ENCODE data around the gene HHIPL1.

HHIPL1 gene

DNA sequence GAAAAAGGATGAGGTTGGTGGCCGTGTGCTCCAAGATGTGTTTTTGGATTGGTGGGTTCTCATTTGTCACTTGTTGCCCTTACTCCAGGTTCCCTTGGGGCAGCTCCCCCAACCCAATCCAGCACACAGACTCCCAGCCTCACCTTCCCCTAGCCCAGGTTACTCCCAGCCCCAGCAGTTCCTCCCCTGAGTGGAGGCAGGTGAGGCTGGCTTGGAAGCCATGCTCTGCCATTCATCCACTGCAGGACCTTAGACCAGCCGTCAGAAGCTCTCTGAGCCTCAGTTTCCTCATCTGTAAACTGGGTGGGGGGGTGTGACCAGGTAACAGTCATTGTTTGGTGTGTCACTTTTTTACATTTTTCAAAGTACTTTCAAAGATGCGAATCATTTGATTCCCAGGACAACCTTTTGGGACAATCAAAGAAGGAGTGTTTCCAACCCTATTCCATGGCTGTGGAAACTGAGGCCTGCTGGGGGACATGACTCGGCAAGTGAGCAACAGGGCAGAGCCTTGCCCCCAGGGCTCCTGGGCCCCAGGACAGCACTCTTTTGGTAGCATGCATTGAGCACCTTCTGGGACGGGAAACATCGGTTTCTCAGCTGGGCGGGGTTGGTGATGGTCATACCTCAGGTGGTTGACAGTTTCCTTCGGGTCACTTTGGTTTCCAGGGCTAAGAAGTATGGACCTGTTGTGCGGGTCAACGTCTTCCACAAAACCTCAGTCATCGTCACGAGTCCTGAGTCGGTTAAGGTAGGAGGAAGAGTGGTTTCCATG lies 46.4 kb downstream of the HHIPL1 start:
- no peak for DNase-seq

DNA sequence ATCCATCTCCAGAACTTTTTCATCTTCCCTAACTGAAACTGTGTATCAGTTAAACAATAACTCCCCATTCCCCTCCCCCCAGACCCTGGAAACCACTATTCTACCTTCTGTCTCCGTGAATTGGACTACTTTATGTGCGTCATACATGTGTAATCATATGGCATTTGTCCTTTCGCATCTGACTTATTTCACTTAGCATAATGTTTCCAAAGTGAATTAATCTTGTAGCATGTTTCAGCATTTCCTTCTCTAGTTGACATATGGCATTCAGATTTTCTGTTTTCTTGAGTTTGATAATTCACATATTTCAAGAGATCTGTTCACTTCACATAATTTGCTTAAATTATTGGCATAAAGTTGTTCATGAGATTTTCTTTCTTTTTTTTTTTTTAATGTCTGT lies 49.0 kb downstream of the HHIPL1 start:
- DNase-seq, result no peak

DNA sequence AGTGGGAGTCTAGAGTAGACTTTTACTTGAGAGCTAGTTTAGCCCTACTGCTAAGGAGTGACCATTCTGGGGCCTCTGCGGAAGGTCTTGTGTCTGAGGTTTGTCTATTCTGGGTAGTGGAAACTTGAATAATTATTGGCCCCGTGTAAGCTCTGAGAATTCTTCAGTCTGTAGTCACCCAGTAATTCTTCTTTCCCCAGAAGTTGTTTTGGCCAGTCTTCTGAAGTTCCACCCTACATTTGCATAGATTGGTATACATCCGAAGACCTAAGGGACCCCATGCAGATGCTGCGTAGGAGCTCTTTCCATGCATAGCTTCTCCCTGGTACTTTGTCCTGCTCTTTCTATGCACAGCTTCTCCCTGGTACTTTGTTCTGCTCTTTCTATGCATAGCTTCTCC lies 52.0 kb downstream of the HHIPL1 start:
- no peak for DNase-seq

DNA sequence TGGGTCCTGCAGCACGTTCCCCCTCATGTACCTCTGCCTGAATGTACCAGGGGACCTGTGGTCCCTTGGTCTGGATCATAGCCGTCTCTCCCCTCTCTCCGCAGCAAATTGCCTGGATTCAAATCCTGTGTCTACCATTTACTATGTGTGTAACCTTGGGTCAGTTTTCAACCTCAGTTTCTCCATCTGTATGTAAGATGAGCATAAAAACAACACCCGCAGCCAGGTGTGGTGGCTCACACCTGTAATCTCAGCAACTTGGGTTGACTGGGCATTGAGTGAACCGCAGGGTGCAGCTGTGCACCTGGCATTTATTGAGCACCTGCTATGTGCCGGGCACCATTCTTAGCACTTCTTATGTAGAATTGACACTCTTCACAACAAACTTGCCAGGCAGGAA lies 53.3 kb downstream of the HHIPL1 start:
- no peak for DNase-seq

- DNase-seq, result no peak
Measured at GRCh38 chr14:99698642-99699041, 53.7 kb downstream of the HHIPL1 start.

- no peak for DNase-seq
Measured at GRCh38 chr14:99699085-99699760, 54.3 kb downstream of the HHIPL1 start.

DNA sequence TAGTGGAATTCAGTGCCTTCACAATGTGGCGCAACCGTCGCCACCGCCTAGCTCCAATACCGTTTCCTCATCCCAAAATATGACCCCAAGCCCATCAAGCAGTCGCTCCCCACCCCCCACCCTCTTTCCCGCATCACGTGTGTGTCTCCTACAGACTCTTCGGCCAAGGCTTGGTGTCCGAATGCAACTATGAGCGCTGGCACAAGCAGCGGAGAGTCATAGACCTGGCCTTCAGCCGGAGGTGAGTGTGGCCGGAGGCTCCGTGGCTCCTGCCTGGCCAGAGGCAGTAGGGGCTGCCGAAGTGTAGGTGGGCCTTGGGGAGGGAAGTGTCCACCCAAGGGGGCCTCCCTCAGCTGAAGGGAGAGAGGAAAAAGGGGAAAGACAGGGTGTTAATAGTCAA lies 54.9 kb downstream of the HHIPL1 start:
- no peak for DNase-seq

DNA sequence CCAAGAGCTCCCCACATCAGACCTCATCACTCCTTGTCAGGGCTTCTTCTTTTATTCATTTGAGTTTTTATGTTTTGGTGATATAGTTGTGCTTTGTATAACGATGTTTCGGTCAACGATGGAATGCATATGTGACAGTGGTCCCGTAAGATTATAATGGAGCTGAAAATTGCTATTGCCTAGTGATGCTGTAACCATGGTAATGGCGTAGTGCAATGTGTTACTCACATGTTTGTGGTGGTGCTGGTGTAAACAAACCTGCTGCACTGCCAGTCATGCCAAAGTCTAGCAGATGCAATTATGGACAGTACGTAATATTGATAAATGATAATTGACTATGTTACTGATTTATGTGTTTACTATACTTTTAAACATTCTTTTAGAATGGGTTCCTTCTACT lies 55.5 kb downstream of the HHIPL1 start:
- DNase-seq, result no peak

- no peak for DNase-seq
Measured at GRCh38 chr14:99701260-99701659, 56.3 kb downstream of the HHIPL1 start.

GRCh38 chr14:99702115-99702514 lies 57.2 kb downstream of the HHIPL1 start:
- DNase-seq, result no peak

DNA sequence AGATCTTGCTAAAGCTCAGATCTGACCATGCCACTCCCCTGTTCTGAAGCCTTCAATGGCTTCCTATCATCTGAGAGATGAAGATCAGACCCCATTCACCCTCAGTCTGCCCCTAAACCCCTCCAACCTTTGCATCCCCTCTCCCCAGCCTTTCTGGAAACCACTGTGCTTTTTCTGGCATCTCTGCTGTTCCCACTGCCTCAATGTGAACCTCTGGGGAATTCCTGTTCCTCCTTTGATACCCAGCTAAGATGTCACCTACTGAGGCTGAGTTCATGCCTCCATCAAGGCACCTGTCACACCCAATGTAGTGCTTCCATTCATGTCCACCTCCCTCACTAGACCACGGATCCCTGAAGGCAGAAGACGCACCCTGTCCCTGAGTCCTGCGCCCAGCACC lies 58.5 kb downstream of the HHIPL1 start:
- no peak for DNase-seq

GRCh38 chr14:99704037-99704436 lies 59.1 kb downstream of the HHIPL1 start:
- DNase-seq, result no peak

DNA sequence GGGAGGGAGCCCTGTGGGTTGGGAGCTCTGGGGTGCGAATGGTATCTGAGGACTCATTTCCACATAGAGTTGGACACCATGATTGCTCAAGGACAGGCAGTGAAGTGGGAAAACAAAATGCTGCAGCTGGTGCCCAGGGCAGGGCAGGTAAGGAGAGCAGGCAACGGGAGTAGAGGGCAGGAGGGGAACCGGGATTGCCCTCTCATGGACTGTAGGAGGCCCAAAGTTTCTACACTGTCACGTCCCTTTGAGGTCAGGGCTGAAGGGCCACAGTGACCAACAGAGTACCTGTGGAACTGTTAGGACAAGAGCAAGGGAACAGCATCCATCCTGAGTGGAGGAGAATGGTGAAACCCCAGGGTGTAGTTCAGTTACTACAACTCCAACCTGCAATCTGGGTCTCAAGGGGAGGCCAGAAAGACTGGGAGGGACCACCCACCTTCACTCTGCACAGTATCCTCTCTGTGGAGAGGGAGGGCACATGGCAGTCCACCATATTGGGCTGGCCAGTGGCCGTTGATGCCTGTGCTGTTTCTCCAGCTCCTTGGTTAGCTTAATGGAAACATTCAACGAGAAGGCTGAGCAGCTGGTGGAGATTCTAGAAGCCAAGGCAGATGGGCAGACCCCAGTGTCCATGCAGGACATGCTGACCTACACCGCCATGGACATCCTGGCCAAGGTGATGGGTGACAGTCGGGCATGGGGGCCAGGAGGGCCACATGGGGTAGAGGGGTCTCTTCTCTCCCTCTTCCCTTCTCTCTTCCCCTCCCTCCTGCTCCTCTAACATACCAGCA lies 61.4 kb downstream of the HHIPL1 start:
- no peak for DNase-seq

GRCh38 chr14:99707420-99707819 lies 62.5 kb downstream of the HHIPL1 start:
- DNase-seq, result no peak

DNA sequence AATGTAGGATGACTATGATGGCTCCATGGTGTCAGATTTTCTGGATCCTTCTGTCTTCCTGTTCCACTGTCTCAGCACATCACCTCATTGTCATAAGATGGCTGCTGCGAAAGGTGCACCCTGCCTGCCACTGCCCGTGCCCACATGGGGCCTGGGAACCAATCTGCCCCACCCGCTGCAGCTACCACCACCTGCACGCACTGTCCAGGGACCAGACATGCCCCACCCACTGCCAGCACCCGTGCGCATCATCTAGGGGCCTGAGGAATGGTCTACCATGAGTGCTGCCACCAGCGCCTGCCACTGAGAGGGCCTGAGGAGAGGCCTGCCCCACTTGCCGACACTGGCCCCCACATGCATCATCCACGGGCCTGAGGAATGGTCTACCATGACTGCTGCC lies 63.0 kb downstream of the HHIPL1 start:
- no peak for DNase-seq

DNA sequence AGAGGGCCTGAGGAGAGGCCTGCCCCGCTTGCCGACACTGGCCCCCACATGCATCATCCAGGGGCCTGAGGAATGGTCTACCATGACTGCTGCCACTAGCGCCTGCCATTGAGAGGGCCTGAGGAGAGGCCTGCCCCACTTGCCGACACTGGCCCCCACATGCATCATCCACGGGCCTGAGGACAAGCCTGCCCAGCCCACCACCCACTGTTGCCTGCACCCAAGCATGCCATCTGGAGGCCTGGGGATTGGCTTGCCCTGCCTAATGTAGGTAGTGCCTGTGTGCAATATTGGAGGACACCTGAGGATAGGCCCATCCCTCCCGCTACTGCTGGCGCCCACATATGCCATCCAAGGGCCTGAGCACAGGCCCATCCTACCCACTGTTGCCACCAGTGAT lies 63.5 kb downstream of the HHIPL1 start:
- no peak for DNase-seq

- no peak for DNase-seq
Measured at GRCh38 chr14:99713972-99714371, 69.0 kb downstream of the HHIPL1 start.

GRCh38 chr14:99715266-99716000 lies 70.5 kb downstream of the HHIPL1 start:
- DNase-seq, result no peak

- DNase-seq, result no peak
Measured at GRCh38 chr14:99716091-99716849, 71.3 kb downstream of the HHIPL1 start.

- no peak for DNase-seq
Measured at GRCh38 chr14:99716850-99717681, 72.1 kb downstream of the HHIPL1 start.

- DNase-seq, result no peak
Measured at GRCh38 chr14:99717682-99718013, 72.7 kb downstream of the HHIPL1 start.

Measured in fibroblast of skin of back (primary cell).